GM12878 (cell line): Measurements from ENCODE around the gene SPATA2. TPM values are rescaled to one million over a fixed set of nuclear protein-coding genes. Genes with fewer than 3 reads are reported as not detected.

Source experiments
- ATAC-seq: fragments of 200-7000 bp; cut with Tn5 transposase; 3 replicates; pipeline ENCODE4 v1.9.1; 2020; ENCODE audit warnings: mild to moderate bottlenecking, moderate library complexity
- BruUV-seq: library from RNA; stranded (reverse); fragments of 400-500 nt; replicated peaks from 2 replicates; lab custom pipeline; 2021; lab: Mats Ljungman, UMichigan
- CTCF ChIA-PET: fragments of 300-600 bp; sonication (Branson Sonifier 250); formaldehyde crosslinking; extraction: SDS; loops from one replicate; lab custom pipeline; 2021; ENCODE audit warnings: inconsistent platforms; lab: Yijun Ruan, JAX
- POLR2A ChIA-PET: fragments of 350-600 bp; formaldehyde crosslinking; extraction: SDS; loops from one replicate; lab custom pipeline; 2021; ENCODE audit warnings: inconsistent platforms; lab: Charles Lee
- RAD21 ChIA-PET: fragments of 300-600 bp; sonication (Branson Sonifier 250); formaldehyde crosslinking; loops from one replicate; lab custom pipeline; 2023; ENCODE audit warnings: antibody characterized with exemption; ENCODE audit not compliant: unreplicated experiment; lab: Charles Lee
- SMC1A ChIA-PET: fragments of 300-600 bp; sonication (Branson Sonifier 250); formaldehyde crosslinking; loops from one replicate; lab custom pipeline; 2023; ENCODE audit not compliant: unreplicated experiment, uncharacterized antibody; lab: Charles Lee
- DNase-seq: peaks from one replicate; pipeline ENCODE4 v3.0.0-alpha.2; 2011; ENCODE audit warnings: low read depth, low spot score
- FAIRE-seq: peaks from 3 replicates; lab custom pipeline; 2011; peaks lifted over from hg19 to GRCh38; lab: Jason Lieb, UNC
- H2AFZ ChIP-seq: 2 replicates; pipeline ENCODE4 v1.6.0; 2011; ENCODE audit warnings: low read depth, low read length, control low read depth; ENCODE audit not compliant: control insufficient read depth
- H3K27ac ChIP-seq: 2 replicates; pipeline ENCODE4 v1.5.1; 2011; ENCODE audit warnings: control low read depth; ENCODE audit not compliant: control insufficient read depth, insufficient read depth
- H3K27me3 ChIP-seq, 2 experiments: replicated peaks in 1 of 2; 2 replicates each; pipeline versions ENCODE4 v1.6.0 to v1.6.1; 2011; ENCODE audit warnings: low read length in 1 of 2; ENCODE audit not compliant: control insufficient read depth in 2 of 2, insufficient read depth in 2 of 2
- H3K36me3 ChIP-seq, 2 experiments: 2 replicates each; pipeline ENCODE4 v1.5.1; 2011; ENCODE audit warnings: low read length in 1 of 2; ENCODE audit not compliant: control insufficient read depth in 2 of 2, insufficient read depth in 2 of 2
- H3K4me1 ChIP-seq: 2 replicates; pipeline ENCODE4 v1.6.1; 2011; ENCODE audit warnings: mild to moderate bottlenecking, low read length, moderate library complexity, mixed read lengths; ENCODE audit not compliant: control insufficient read depth, insufficient read depth
- H3K4me2 ChIP-seq: 2 replicates; pipeline ENCODE4 v1.6.0; 2011; ENCODE audit warnings: control low read depth; ENCODE audit not compliant: control insufficient read depth, insufficient read depth
- H3K4me3 ChIP-seq: fragments of 200-600 bp; sonication (generic); 2 replicates; pipeline ENCODE4 v1.5.1; 2016
- H3K79me2 ChIP-seq: 2 replicates; pipeline ENCODE4 v1.6.0; 2011; ENCODE audit warnings: low read length; ENCODE audit not compliant: control insufficient read depth, insufficient read depth
- H3K9ac ChIP-seq: 2 replicates; pipeline ENCODE4 v1.8.0; 2011; ENCODE audit warnings: low read length, control low read depth, mixed read lengths; ENCODE audit not compliant: control insufficient read depth, insufficient read depth
- H3K9me3 ChIP-seq: replicated peaks from 3 replicates; pipeline ENCODE4 v1.5.1; 2011; ENCODE audit warnings: mild to moderate bottlenecking, low read length; ENCODE audit not compliant: control insufficient read depth, insufficient read depth
- H4K20me1 ChIP-seq: 2 replicates; pipeline ENCODE4 v1.6.0; 2011; ENCODE audit not compliant: control insufficient read depth, insufficient read depth
- ATF2 ChIP-seq: IDR thresholded peaks from 2 replicates; pipeline ENCODE4 v1.6.1; 2012; ENCODE audit warnings: low read length, inconsistent platforms
- BCL11A ChIP-seq: IDR thresholded peaks from 2 replicates; pipeline ENCODE4 v1.6.1; 2011; ENCODE audit warnings: low read depth, low read length
- BHLHE40 ChIP-seq, 2 experiments: fragments of 450-650 bp in 1 of 2; IDR thresholded peaks; 2 replicates each; pipeline ENCODE4 v1.6.1; 2011 to 2017; ENCODE audit warnings: low read depth in 2 of 2, borderline replicate concordance in 1 of 2, improper control_type of control experiment in 1 of 2, low read length in 1 of 2, mild to moderate bottlenecking in 1 of 2
- CUX1 ChIP-seq: IDR thresholded peaks from 2 replicates; pipeline ENCODE4 v1.6.1; 2012; ENCODE audit warnings: improper control_type of control experiment, low read depth, low read length; ENCODE audit not compliant: insufficient replicate concordance
- ETV6 ChIP-seq, 2 experiments: fragments of 450-650 bp in 1 of 2; IDR thresholded peaks in 1 of 2; conservative IDR thresholded peaks in 1 of 2; 2 replicates each; pipeline ENCODE4 v1.6.1; 2014; ENCODE audit warnings: antibody characterized with exemption in 1 of 2, borderline replicate concordance in 1 of 2, low read depth in 1 of 2, mild to moderate bottlenecking in 1 of 2, moderate library complexity in 1 of 2
- FOS ChIP-seq: IDR thresholded peaks from 3 replicates; pipeline ENCODE4 v1.6.1; 2011; ENCODE audit warnings: borderline replicate concordance; ENCODE audit not compliant: insufficient read length; ENCODE audit errors: extremely low read depth
- HCFC1 ChIP-seq: fragments of 150-350 bp; IDR thresholded peaks from 2 replicates; pipeline ENCODE4 v1.6.1; 2014; ENCODE audit warnings: low read length
- IKZF2 ChIP-seq, 2 experiments: fragments of 450-650 bp; IDR thresholded peaks; 2 replicates each; pipeline ENCODE4 v1.6.1; 2017; ENCODE audit warnings: mild to moderate bottlenecking in 2 of 2, moderate library complexity in 2 of 2
- MXI1 ChIP-seq: fragments of 150-350 bp; IDR thresholded peaks from 2 replicates; pipeline ENCODE4 v1.6.1; 2011; ENCODE audit warnings: low read depth, mild to moderate bottlenecking, inconsistent platforms, low read length, improper control_type of control experiment
- PAX8 ChIP-seq: fragments of 450-650 bp; IDR thresholded peaks from 2 replicates; pipeline ENCODE4 v1.6.1; 2017; ENCODE audit warnings: mild to moderate bottlenecking, moderate library complexity
- POU2F2 ChIP-seq: IDR thresholded peaks from 3 replicates; pipeline ENCODE4 v1.6.1; 2011; ENCODE audit warnings: low read depth, mild to moderate bottlenecking, low read length, borderline replicate concordance
- RBBP5 ChIP-seq: fragments of 200-600 bp; sonication (generic); conservative IDR thresholded peaks from 2 replicates; pipeline ENCODE4 v1.6.1; 2016
- SMC3 ChIP-seq: IDR thresholded peaks from 2 replicates; pipeline ENCODE4 v1.6.1; 2011; ENCODE audit warnings: low read length, improper control_type of control experiment, borderline replicate concordance
- STAT3 ChIP-seq: IDR thresholded peaks from 2 replicates; pipeline ENCODE4 v1.6.1; 2011; ENCODE audit warnings: low read depth, low read length, improper control_type of control experiment
- ZBTB4 ChIP-seq: fragments of 450-650 bp; formaldehyde crosslinking; IDR thresholded peaks from 2 replicates; pipeline ENCODE4 v1.4.0; 2022; ENCODE audit warnings: mild to moderate bottlenecking, moderate library complexity
- WGBS: methylation state at CpG from one replicate; pipeline ENCODE4 v1.1.6; 2016; ENCODE audit warnings: low lambda C conversion rate; ENCODE audit not compliant: insufficient replicate concordance, insufficient coverage; ENCODE audit errors: missing lambda C conversion rate; 5-methylcytosine and 5-hydroxymethylcytosine counted together
- in situ Hi-C: fragments of 300-500 bp; cut with MboI; formaldehyde crosslinking; loops from 9 replicates; pipeline ENCODE4 v1.14.3; 2018; ENCODE audit warnings: mixed read lengths
- intact Hi-C: fragments of 100-400 bp; cut with micrococcal nuclease; formaldehyde crosslinking; loops from one replicate; pipeline ENCODE4 v1.14.2; 2022; ENCODE audit not compliant: unreplicated experiment
- polyA plus RNA-seq, 11 experiments: library from polyadenylated mRNA; depleted of rRNA in 4 of 11; unstranded in 6 of 11; stranded (reverse) in 5 of 11; fragments of >200 nt; fragmentation: Nextera tagmentation in 4 of 11; fragmentation: Illumina TruSeq in 1 of 11; extraction: Ambion mirVana in 4 of 11; extraction: Trizol in 1 of 11; gene quantifications; 1 replicate in 1 of 11; 2 replicates in 10 of 11; pipeline versions ENCODE4 v1.2.1 to v1.2.3, GENCODE V29; 2011 to 2016; ENCODE audit warnings: inconsistent platforms in 2 of 11, missing spikeins in 2 of 11, low read depth in 1 of 11
- total RNA-seq, 4 experiments: library from RNA; depleted of rRNA in 3 of 4; stranded (reverse); fragments of >200 nt in 3 of 4; fragmentation: Illumina TruSeq in 1 of 4; extraction: Trizol in 1 of 4; gene quantifications; 2 replicates each; pipeline versions ENCODE4 v1.2.1 to v1.2.3, GENCODE V29; 2013 to 2021

Gene SPATA2
- total and polyA plus RNA-seq, 10 of the 15 experiments (the other 5 are each of a cell fraction or from before 2014, with no cell fraction given) = 0.93 to 11.7 (median 5.6) TPM

DNA sequence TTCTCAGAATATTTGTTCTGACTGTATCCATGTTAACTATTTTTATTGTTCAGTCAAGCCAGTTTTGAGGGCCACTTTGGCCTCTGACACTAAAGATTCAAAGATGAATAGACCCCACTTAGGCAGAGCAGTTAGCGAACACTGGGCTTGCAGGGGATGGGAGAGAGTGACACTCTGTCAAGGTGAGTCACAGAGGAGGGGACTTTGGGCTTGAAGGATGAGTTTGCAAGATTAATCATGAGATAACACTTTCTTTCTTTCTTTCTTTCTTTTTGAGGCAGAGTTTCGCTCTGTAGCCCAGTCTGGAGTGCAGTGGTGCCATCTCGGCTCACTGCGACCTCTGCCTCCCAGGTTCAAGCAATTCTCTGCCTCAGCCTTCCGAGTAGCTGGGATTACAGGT, 46.4 kb downstream of the SPATA2 start:
- H3K36me3 ChIP-seq = peaks cover 4 to 6% of the 10 kb centered on the region in 2 experiments; a peak in 3 of 4 replicates
- H3K4me2 ChIP-seq = no peak overlapping the region
- no peak overlapping the region for H2AFZ ChIP-seq
- no peak overlapping the region for H3K9ac ChIP-seq
- in situ Hi-C loops (loop anchor here (25.0 kb wide), 1 partner anchor 532 kb away; no protein-coding TSS in a partner anchor), intact Hi-C loops (no loop called here)
- no peaks in the 10 kb centered on the region for H3K79me2 ChIP-seq
- ChIA-PET POLR2A (no interaction called here), RAD21 (no interaction called here), SMC1A (interaction anchor here (1.9 kb wide), 1 partner anchor 259 kb away, joined by 6 read pairs; no protein-coding TSS in a partner anchor), CTCF (interaction anchor here (1.3 to 1.4 kb wide), 2 partner anchors 17 to 259 kb away, joined by 3 read pairs; no protein-coding TSS in a partner anchor)
- ATAC-seq (no peak), FAIRE-seq (no peak), DNase-seq (no peak)
- no TSS peak for BruUV-seq
- WGBS = 41% methylated on average over 5 of the region's 5 CpGs
- H3K27ac ChIP-seq = no peak overlapping the region
- no peaks in the 10 kb centered on the region for H3K9me3 ChIP-seq
- H3K27me3 ChIP-seq = no peaks in the 10 kb centered on the region
- H4K20me1 ChIP-seq = no peaks in the 10 kb centered on the region
- H3K4me1 ChIP-seq = peaks cover 19% of the 10 kb centered on the region
- no peak overlapping the region for H3K4me3 ChIP-seq
- no peak for TF ChIP-seq ETV6 (conservative IDR thresholded peaks at IDR 0.05 in 1 of 2, IDR thresholded peaks at IDR 0.05 in 1 of 2; ENCODE audit: borderline replicate concordance in 1 of 2, low read depth in 1 of 2)
- TF ChIP-seq HCFC1 = no peak
- TF ChIP-seq IKZF2 (IDR thresholded peaks at IDR 0.05) = no peak
- no peak for TF ChIP-seq ZBTB4 (CRISPR knock-in tag)
- no peak for TF ChIP-seq POU2F2
- no peak for TF ChIP-seq BHLHE40 (IDR thresholded peaks at IDR 0.05; ENCODE audit: borderline replicate concordance in 1 of 2, low read depth in 2 of 2, low read length in 1 of 2)
- no peak for TF ChIP-seq PAX8
- TF ChIP-seq STAT3 = no peak
- TF ChIP-seq CUX1 = no peak
- no peak for TF ChIP-seq MXI1
- no peak for TF ChIP-seq ATF2
- no peak for TF ChIP-seq BCL11A
- TF ChIP-seq RBBP5 = no peak
- no peak for TF ChIP-seq FOS
- no peak for TF ChIP-seq SMC3
